Neural progenitor cell (in vitro differentiated cells): ENCODE measurements around the gene SBSN. TPM values are rescaled to one million over a fixed set of nuclear protein-coding genes. Genes with fewer than 3 reads are reported as not detected.

Source experiments
- DNase-seq: peaks from one replicate; pipeline ENCODE4 v3.0.0-alpha.2; 2016; ENCODE audit warnings: low spot score
- H2AFZ ChIP-seq: fragments of 200-600 bp; sonication (generic); replicated peaks from 2 replicates; pipeline ENCODE4 v1.6.1; 2016; ENCODE audit warnings: antibody characterized with exemption
- H3F3A ChIP-seq: fragments of 200-600 bp; sonication (generic); 2 replicates; pipeline ENCODE4 v1.6.1; 2016; ENCODE audit warnings: antibody characterized with exemption, low read depth
- H3K27ac ChIP-seq: fragments of 200-600 bp; sonication (generic); 2 replicates; pipeline ENCODE4 v1.5.1; 2016; ENCODE audit warnings: mild to moderate bottlenecking
- H3K27me3 ChIP-seq: fragments of 200-600 bp; sonication (generic); 2 replicates; pipeline ENCODE4 v1.6.1; 2016; ENCODE audit warnings: mild to moderate bottlenecking, moderate library complexity
- H3K36me3 ChIP-seq: fragments of 200-600 bp; sonication (generic); 2 replicates; pipeline ENCODE4 v1.5.1; 2016
- H3K4me1 ChIP-seq: fragments of 200-600 bp; sonication (generic); 2 replicates; pipeline ENCODE4 v1.6.1; 2016; ENCODE audit warnings: mixed run types
- H3K4me2 ChIP-seq: fragments of 200-600 bp; sonication (generic); 2 replicates; pipeline ENCODE4 v1.6.1; 2016
- H3K4me3 ChIP-seq: fragments of 200-600 bp; sonication (generic); 2 replicates; pipeline ENCODE4 v1.5.1; 2016
- H3K79me2 ChIP-seq: fragments of 200-600 bp; sonication (generic); 2 replicates; pipeline ENCODE4 v1.6.1; 2016; ENCODE audit warnings: low read depth
- H3K9ac ChIP-seq: fragments of 200-600 bp; sonication (generic); 2 replicates; pipeline ENCODE4 v1.6.1; 2016
- H3K9me3 ChIP-seq: fragments of 200-600 bp; sonication (generic); 2 replicates; pipeline ENCODE4 v1.5.1; 2016; ENCODE audit warnings: low read depth
- H4K20me1 ChIP-seq: fragments of 200-600 bp; sonication (generic); 2 replicates; pipeline ENCODE4 v1.6.1; 2016; ENCODE audit warnings: low read depth
- H3K27ac Mint-ChIP-seq: 3 replicates; pipeline ENCODE4 v1.8.0; 2021; ENCODE audit warnings: mixed read lengths
- H3K27me3 Mint-ChIP-seq: 2 replicates; pipeline ENCODE4 v1.8.0; 2022; ENCODE audit warnings: low read depth, mild to moderate bottlenecking, inconsistent platforms, moderate library complexity, mixed read lengths; ENCODE audit not compliant: insufficient read depth
- H3K36me3 Mint-ChIP-seq: 3 replicates; pipeline ENCODE4 v1.8.0; 2021; ENCODE audit warnings: mixed read lengths
- H3K4me1 Mint-ChIP-seq: 3 replicates; pipeline ENCODE4 v1.8.0; 2021; ENCODE audit warnings: mixed read lengths
- H3K4me3 Mint-ChIP-seq: 3 replicates; pipeline ENCODE4 v1.8.0; 2021; ENCODE audit warnings: mild to moderate bottlenecking, moderate library complexity, mixed read lengths
- H3K9me3 Mint-ChIP-seq: 3 replicates; pipeline ENCODE4 v1.8.0; 2020; ENCODE audit warnings: mixed read lengths
- CTCF ChIP-seq: fragments of 200-600 bp; sonication (generic); IDR thresholded peaks from 2 replicates; pipeline ENCODE4 v1.5.1; 2017; ENCODE audit warnings: antibody characterized with exemption, mild to moderate bottlenecking
- EZH2 ChIP-seq: fragments of 200-600 bp; sonication (generic); IDR thresholded peaks from 2 replicates; pipeline ENCODE4 v1.6.1; 2017; ENCODE audit warnings: antibody characterized with exemption, mild to moderate bottlenecking, moderate library complexity
- EZH2phosphoT487 ChIP-seq: fragments of 200-600 bp; sonication (generic); IDR thresholded peaks from 2 replicates; pipeline ENCODE4 v1.6.1; 2017; ENCODE audit warnings: antibody characterized with exemption
- total RNA-seq: library from RNA; depleted of rRNA; stranded (reverse); fragments of >200 nt; gene quantifications from 2 replicates; pipeline ENCODE4 v1.2.3, GENCODE V29; 2015; ENCODE audit warnings: low replicate concordance

The SBSN gene
- total RNA-seq, 1 donor from 2014 or later: not detected

- Histone ChIP-seq H3K9me3 (no peaks in the 10 kb centered on the region), H3K4me3 (no peak overlapping the region), H3K36me3 (no peaks in the 10 kb centered on the region), H2AFZ (no peak overlapping the region), H3K79me2 (no peaks in the 10 kb centered on the region), H3K9ac (no peak overlapping the region), H3K4me1 (no peaks in the 10 kb centered on the region), H3K27me3 (peaks cover 4% of the 10 kb centered on the region), H3F3A (no peaks in the 10 kb centered on the region), H3K27ac (no peak overlapping the region), H3K4me2 (no peak overlapping the region), H4K20me1 (no peaks in the 10 kb centered on the region)
- Mint-ChIP-seq H3K4me1 (no peaks in the 10 kb centered on the region), H3K9me3 (no peaks in the 10 kb centered on the region), H3K36me3 (no peaks in the 10 kb centered on the region), H3K27ac (no peak overlapping the region), H3K27me3 (peaks cover 5% of the 10 kb centered on the region), H3K4me3 (no peak overlapping the region)
- TF ChIP-seq EZH2 (no peak), CTCF (no peak), EZH2phosphoT487 (no peak)
- DNase-seq: no peak
Measured at GRCh38 chr19:35488677-35489076, 39.4 kb downstream of the SBSN start.

- H3F3A ChIP-seq: no peaks in the 10 kb centered on the region
- H3K27ac Mint-ChIP-seq: no peak overlapping the region
- H3K9ac ChIP-seq: no peak overlapping the region
- H3K4me3 Mint-ChIP-seq: no peak overlapping the region
- no peaks in the 10 kb centered on the region for H3K9me3 Mint-ChIP-seq
- H4K20me1 ChIP-seq: no peaks in the 10 kb centered on the region
- H3K4me3 ChIP-seq: no peak overlapping the region
- H3K36me3 ChIP-seq: no peaks in the 10 kb centered on the region
- peaks cover 4% of the 10 kb centered on the region for H3K27me3 ChIP-seq
- no peaks in the 10 kb centered on the region for H3K4me1 Mint-ChIP-seq
- no peak overlapping the region for H2AFZ ChIP-seq
- H3K36me3 Mint-ChIP-seq: no peaks in the 10 kb centered on the region
- no peak overlapping the region for H3K27ac ChIP-seq
- H3K27me3 Mint-ChIP-seq: peaks cover 8% of the 10 kb centered on the region
- no peaks in the 10 kb centered on the region for H3K9me3 ChIP-seq
- H3K4me1 ChIP-seq: no peaks in the 10 kb centered on the region
- no peak overlapping the region for H3K4me2 ChIP-seq
- H3K79me2 ChIP-seq: no peaks in the 10 kb centered on the region
- DNase-seq: no peak
- no peak for TF ChIP-seq EZH2
- TF ChIP-seq CTCF: no peak
- TF ChIP-seq EZH2phosphoT487: no peak
Measured at GRCh38 chr19:35487656-35488182, 40.4 kb downstream of the SBSN start.

DNA sequence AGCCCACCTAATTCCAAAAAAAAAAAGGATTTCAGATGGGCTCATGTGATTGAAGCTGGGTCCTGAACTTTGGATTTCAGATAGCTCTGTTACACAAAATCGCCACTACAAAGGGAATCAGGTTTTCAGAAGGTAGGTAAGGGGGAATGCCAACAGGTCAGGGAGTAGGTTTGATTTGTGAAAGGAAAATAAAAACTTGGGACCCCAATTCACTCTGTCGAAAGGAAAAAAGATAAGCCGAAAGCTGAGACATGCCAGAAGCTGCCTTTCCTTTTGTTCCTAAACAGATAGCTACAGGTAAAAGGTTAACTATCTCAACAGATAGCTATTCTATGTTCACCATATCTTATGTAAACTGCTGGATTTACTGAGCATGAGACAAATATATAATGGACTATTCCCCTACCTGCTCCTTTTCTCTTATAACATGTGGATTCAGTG lies 41.8 kb downstream of the SBSN start:
- no peak overlapping the region for H3K4me3 Mint-ChIP-seq
- H3K79me2 ChIP-seq: no peaks in the 10 kb centered on the region
- TF ChIP-seq EZH2 (no peak), EZH2phosphoT487 (no peak), CTCF (no peak)
- peaks cover 8% of the 10 kb centered on the region for H3K27me3 Mint-ChIP-seq
- peaks cover 4% of the 10 kb centered on the region for H3K27me3 ChIP-seq
- no peak overlapping the region for H3K4me2 ChIP-seq
- no peaks in the 10 kb centered on the region for H3K9me3 Mint-ChIP-seq
- H3K4me1 Mint-ChIP-seq: no peaks in the 10 kb centered on the region
- no peaks in the 10 kb centered on the region for H4K20me1 ChIP-seq
- H3K9me3 ChIP-seq: no peaks in the 10 kb centered on the region
- H3K27ac ChIP-seq: no peak overlapping the region
- H2AFZ ChIP-seq: no peak overlapping the region
- no peak overlapping the region for H3K9ac ChIP-seq
- no peaks in the 10 kb centered on the region for H3K4me1 ChIP-seq
- H3F3A ChIP-seq: no peaks in the 10 kb centered on the region
- no peaks in the 10 kb centered on the region for H3K36me3 ChIP-seq
- no peak overlapping the region for H3K27ac Mint-ChIP-seq
- no peaks in the 10 kb centered on the region for H3K36me3 Mint-ChIP-seq
- DNase-seq: no peak
- no peak overlapping the region for H3K4me3 ChIP-seq
